Astrocyte (in vitro differentiated cells and primary cell): ENCODE results near the gene EPHA7. TPM values are rescaled to one million over a fixed set of nuclear protein-coding genes. Genes with fewer than 3 reads are reported as not detected.

Experiments used
- DNase-seq: peaks from one replicate; pipeline ENCODE4 v3.0.0-alpha.2; 2010; ENCODE audit warnings: low read depth
- FAIRE-seq: peaks from 2 replicates; lab custom pipeline; 2011; peaks lifted over from hg19 to GRCh38; lab: Jason Lieb, UNC
- H2AFZ ChIP-seq: 2 replicates; pipeline ENCODE4 v1.6.0; 2012; ENCODE audit warnings: low read depth, low read length, inconsistent platforms
- H3K27ac ChIP-seq: 2 replicates; pipeline ENCODE4 v1.5.1; 2011; ENCODE audit warnings: low read depth, low read length, inconsistent platforms
- H3K27me3 ChIP-seq: 2 replicates; pipeline ENCODE4 v1.6.0; 2011; ENCODE audit warnings: low read length, inconsistent platforms; ENCODE audit not compliant: insufficient read depth
- H3K36me3 ChIP-seq: 2 replicates; pipeline ENCODE4 v1.5.1; 2011; ENCODE audit warnings: low read length, inconsistent platforms; ENCODE audit not compliant: insufficient read depth
- H3K4me1 ChIP-seq: 2 replicates; pipeline ENCODE4 v1.5.1; 2011; ENCODE audit warnings: low read length, inconsistent platforms; ENCODE audit not compliant: insufficient read depth
- H3K4me2 ChIP-seq: 2 replicates; pipeline ENCODE4 v1.6.0; 2012; ENCODE audit warnings: low read length, inconsistent platforms
- H3K4me3 ChIP-seq: 2 replicates; pipeline ENCODE4 v1.5.1; 2011; ENCODE audit warnings: low read depth, mild to moderate bottlenecking, low read length, inconsistent platforms; ENCODE audit not compliant: insufficient read depth
- H3K79me2 ChIP-seq: 2 replicates; pipeline ENCODE4 v1.6.0; 2012; ENCODE audit warnings: mild to moderate bottlenecking, low read length, inconsistent platforms; ENCODE audit not compliant: insufficient read depth
- H3K9ac ChIP-seq: 2 replicates; pipeline ENCODE4 v1.6.0; 2012; ENCODE audit warnings: mild to moderate bottlenecking, low read length, inconsistent platforms
- H3K9me3 ChIP-seq: 2 replicates; pipeline ENCODE4 v1.5.1; 2012; ENCODE audit warnings: low read depth, mild to moderate bottlenecking, low read length, inconsistent platforms; ENCODE audit not compliant: insufficient read depth
- H4K20me1 ChIP-seq: 2 replicates; pipeline ENCODE4 v1.6.0; 2012; ENCODE audit warnings: low read length, inconsistent platforms; ENCODE audit not compliant: insufficient read depth
- H3K27ac Mint-ChIP-seq: one replicate; pipeline ENCODE4 v1.8.0; 2021; ENCODE audit warnings: mild to moderate bottlenecking, mixed read lengths; ENCODE audit not compliant: unreplicated experiment
- H3K27me3 Mint-ChIP-seq: one replicate; pipeline ENCODE4 v1.8.0; 2021; ENCODE audit warnings: low read depth, mixed read lengths; ENCODE audit not compliant: unreplicated experiment
- H3K36me3 Mint-ChIP-seq: one replicate; pipeline ENCODE4 v1.8.0; 2021; ENCODE audit warnings: low read depth, mixed read lengths; ENCODE audit not compliant: unreplicated experiment
- H3K4me1 Mint-ChIP-seq: one replicate; pipeline ENCODE4 v1.8.0; 2021; ENCODE audit warnings: low read depth, mixed read lengths; ENCODE audit not compliant: unreplicated experiment
- H3K4me3 Mint-ChIP-seq: one replicate; pipeline ENCODE4 v1.8.0; 2021; ENCODE audit warnings: mild to moderate bottlenecking, moderate library complexity, mixed read lengths; ENCODE audit not compliant: unreplicated experiment
- H3K9me3 Mint-ChIP-seq: one replicate; pipeline ENCODE4 v1.8.0; 2021; ENCODE audit warnings: mild to moderate bottlenecking, mixed read lengths; ENCODE audit not compliant: unreplicated experiment
- CTCF ChIP-seq: IDR thresholded peaks from 2 replicates; pipeline ENCODE4 v1.5.1; 2011; ENCODE audit warnings: low read depth, mild to moderate bottlenecking, inconsistent platforms, low read length, moderate library complexity; ENCODE audit not compliant: insufficient read depth
- EZH2 ChIP-seq: IDR thresholded peaks from 2 replicates; pipeline ENCODE4 v1.6.1; 2012; ENCODE audit warnings: mild to moderate bottlenecking, low read length, inconsistent platforms; ENCODE audit not compliant: insufficient read depth
- total RNA-seq: library from RNA; stranded (reverse); gene quantifications from 2 replicates; pipeline ENCODE4 v1.2.1, GENCODE V29; 2021

The EPHA7 gene
- total RNA-seq, 1 donor from 2014 or later: 0.82 TPM

GRCh38 chr6:93420163-93420795, 920 bp upstream of the EPHA7 start:
- H3K9me3 ChIP-seq: no peaks in the 10 kb centered on the region
- H4K20me1 ChIP-seq: no peaks in the 10 kb centered on the region
- FAIRE-seq (no peak), DNase-seq (no peak)
- Mint-ChIP-seq H3K36me3 (no peaks in the 10 kb centered on the region), H3K4me3 (peak overlapping the region; percentile 96), H3K9me3 (no peaks in the 10 kb centered on the region), H3K27me3 (peaks cover 4% of the 10 kb centered on the region), H3K27ac (no peak overlapping the region), H3K4me1 (peaks cover 5% of the 10 kb centered on the region)
- H3K4me3 ChIP-seq: peak overlapping the region; percentile 64
- H3K79me2 ChIP-seq: no peaks in the 10 kb centered on the region
- peak overlapping the region; percentile 68 for H3K9ac ChIP-seq
- TF ChIP-seq CTCF: no peak
- no peak for TF ChIP-seq EZH2
- no peaks in the 10 kb centered on the region for H3K36me3 ChIP-seq
- peak overlapping the region; percentile 90 for H2AFZ ChIP-seq
- H3K27me3 ChIP-seq: peaks cover 9% of the 10 kb centered on the region
- H3K4me1 ChIP-seq: peaks cover 8% of the 10 kb centered on the region
- no peak overlapping the region for H3K27ac ChIP-seq
- peak overlapping the region; percentile 93 for H3K4me2 ChIP-seq

- Histone ChIP-seq H3K4me3 (peak overlapping the region; percentile 78), H3K9me3 (no peaks in the 10 kb centered on the region), H2AFZ (peak overlapping the region; percentile 80), H3K79me2 (no peaks in the 10 kb centered on the region), H3K4me1 (peaks cover 8% of the 10 kb centered on the region), H3K36me3 (no peaks in the 10 kb centered on the region), H3K9ac (peak overlapping the region; percentile 8), H3K4me2 (peak overlapping the region; percentile 93), H4K20me1 (no peaks in the 10 kb centered on the region), H3K27ac (no peak overlapping the region), H3K27me3 (peaks cover 9% of the 10 kb centered on the region)
- Mint-ChIP-seq H3K27ac (no peak overlapping the region), H3K4me3 (peak overlapping the region; percentile 96), H3K27me3 (peaks cover 4% of the 10 kb centered on the region), H3K36me3 (no peaks in the 10 kb centered on the region), H3K9me3 (no peaks in the 10 kb centered on the region), H3K4me1 (peaks cover 4% of the 10 kb centered on the region)
- DNase-seq (peak; percentile 27), FAIRE-seq (no peak)
- no peak for TF ChIP-seq EZH2
- TF ChIP-seq CTCF: no peak
These were observed 703 bp downstream of the EPHA7 start for GRCh38 chr6:93418408-93419303.
